Measurements from ENCODE around the gene YWHAH.

The YWHAH gene

GRCh38 chr22:31923136-31923535 is 21.2 kb upstream of the YWHAH start:
- DNase-seq (ENCODE audit: low read depth in 4 of 4, low spot score in 1 of 4), result no peak

DNA sequence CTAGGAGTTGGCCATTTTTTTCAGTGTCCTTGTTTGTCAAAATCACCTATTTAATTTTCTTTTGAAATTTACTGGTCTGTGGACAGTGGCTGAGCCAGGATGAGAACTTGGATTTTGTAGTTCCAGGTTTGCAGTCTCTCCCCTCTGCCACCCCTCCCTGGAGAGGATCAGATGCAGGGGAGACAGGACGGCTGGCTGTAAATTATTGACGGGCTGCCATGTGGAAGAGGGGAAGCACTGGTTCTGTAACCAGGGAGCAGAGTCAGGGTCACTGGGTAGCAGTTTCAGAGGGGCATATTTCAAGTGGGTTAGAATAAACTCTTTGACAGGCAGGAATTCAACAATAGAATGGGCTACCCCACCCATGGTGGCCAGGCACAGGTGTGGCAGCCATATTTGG is 20.6 kb upstream of the YWHAH start:
- DNase-seq (ENCODE audit: low read depth in 4 of 4, low spot score in 1 of 4), result no peak

GRCh38 chr22:31925056-31925455 is 19.3 kb upstream of the YWHAH start:
- no peak for DNase-seq (ENCODE audit: low read depth in 4 of 4, low spot score in 1 of 4)

DNA sequence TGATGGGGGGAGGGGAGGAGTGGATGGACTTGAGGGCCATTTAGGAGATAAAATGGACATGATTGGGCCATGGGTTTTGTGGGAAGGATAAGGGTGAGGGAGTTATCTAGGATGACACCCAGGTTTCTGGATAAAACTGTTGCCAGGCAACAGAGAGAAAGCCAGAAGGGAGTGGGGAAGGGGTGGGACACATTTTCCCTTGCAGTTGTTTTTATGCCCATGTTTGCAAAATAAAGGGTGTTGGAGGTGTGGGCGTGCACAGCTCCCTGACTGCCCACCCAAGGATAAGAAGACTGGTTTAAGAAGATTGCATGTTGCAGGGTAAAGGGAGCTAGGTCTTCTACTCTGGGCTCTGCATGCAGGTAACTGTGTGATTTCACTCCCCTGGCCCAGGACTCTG is 18.3 kb upstream of the YWHAH start:
- DNase-seq (ENCODE audit: low read depth in 4 of 4, low spot score in 1 of 4), result no peak

GRCh38 chr22:31926969-31927368 is 17.4 kb upstream of the YWHAH start:
- no peak for DNase-seq (ENCODE audit: low read depth in 4 of 4, low spot score in 1 of 4)

DNA sequence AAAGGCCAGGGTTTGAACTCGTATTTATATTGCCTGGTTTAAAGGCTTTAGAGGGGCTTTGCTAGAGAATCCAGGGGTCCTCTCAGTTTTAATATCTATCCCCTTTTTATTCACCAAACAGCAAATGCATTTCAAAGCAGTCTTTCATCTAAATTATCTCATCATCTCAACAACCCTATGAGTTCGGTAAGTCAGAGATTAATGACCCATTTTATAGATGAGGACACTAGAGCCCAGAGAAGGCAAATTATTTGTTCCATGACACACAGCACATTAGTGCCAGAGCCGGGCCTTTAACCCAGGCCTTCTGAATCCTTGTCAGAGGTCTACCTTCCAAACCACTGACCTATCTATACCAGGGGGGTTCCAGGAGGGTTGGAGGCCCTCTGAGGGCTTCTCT is 16.8 kb upstream of the YWHAH start:
- no peak for DNase-seq (ENCODE audit: low read depth in 4 of 4, low spot score in 1 of 4)

DNA sequence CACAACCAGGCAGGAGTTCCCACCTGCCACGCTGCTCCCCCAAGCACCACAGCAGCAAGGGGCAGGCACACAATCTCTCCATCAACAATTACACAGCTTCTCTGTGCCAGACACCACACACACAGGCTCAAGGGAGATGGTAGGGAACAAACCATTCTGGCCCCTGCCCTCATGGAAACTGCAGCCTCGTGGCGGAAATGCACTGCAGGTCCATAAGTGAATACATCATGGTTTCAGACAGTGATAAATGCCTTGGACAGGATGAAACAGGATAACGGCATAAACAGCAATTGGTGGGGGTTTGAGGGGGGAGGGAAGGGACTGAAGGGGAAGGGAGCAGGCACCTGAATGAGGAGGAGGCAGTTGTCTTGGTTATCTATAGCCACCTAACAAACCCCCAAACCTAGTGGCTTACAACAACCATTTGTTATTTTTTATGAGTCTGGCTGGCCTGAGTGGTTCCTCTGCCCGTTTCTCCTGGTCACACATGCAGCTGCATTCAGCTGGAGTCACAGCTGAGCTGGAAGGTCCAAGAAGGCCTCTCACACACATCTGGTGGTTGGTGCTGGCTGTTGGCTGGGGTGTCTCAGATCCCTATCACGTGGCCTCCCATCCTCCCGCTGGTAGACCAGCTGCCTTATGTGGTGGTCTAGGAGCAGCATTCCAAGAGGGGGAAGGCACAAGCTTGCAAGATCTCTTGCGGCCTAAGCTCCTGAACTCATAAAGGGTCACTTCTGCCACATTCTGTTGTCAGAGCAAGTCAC is 15.0 kb upstream of the YWHAH start:
- DNase-seq (ENCODE audit: low read depth in 4 of 4, low spot score in 1 of 4), result no peak

- DNase-seq (ENCODE audit: low read depth in 4 of 4, low spot score in 1 of 4), result no peak
These were observed 11.5 kb upstream of the YWHAH start for GRCh38 chr22:31932863-31933262.

- DNase-seq (ENCODE audit: low read depth in 4 of 4, low spot score in 1 of 4), result no peak
These were observed 10.9 kb upstream of the YWHAH start for GRCh38 chr22:31933406-31933805.

- no peak for DNase-seq (ENCODE audit: low read depth in 4 of 4, low spot score in 1 of 4)
These were observed 10.4 kb upstream of the YWHAH start for GRCh38 chr22:31933816-31934482.

GRCh38 chr22:31935961-31936635 is 8.2 kb upstream of the YWHAH start:
- DNase-seq (ENCODE audit: low read depth in 4 of 4, low spot score in 1 of 4), result no peak

GRCh38 chr22:31937341-31937740 is 7.0 kb upstream of the YWHAH start:
- no peak for DNase-seq (ENCODE audit: low read depth in 4 of 4, low spot score in 1 of 4)

DNA sequence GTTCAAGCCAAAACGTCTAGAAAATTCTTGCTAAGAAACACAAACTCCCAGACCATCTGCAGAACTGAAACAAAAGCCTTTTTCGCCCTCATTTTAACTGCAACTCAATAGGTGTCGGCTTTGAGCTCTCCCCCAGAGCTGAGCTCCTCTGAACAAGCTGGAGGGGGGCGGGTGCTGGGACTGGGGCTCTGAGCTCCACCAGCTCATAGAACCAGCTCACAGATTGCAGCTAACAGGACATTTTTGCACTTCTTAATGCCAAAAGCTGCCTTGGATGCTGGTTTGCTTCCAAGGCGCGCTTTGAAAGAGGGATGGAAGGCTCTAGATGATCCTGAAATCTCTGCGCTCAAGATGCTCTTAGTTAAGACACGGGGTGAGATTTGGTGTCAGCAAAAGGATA is 6.0 kb upstream of the YWHAH start:
- no peak for DNase-seq (ENCODE audit: low read depth in 4 of 4, low spot score in 1 of 4)

DNA sequence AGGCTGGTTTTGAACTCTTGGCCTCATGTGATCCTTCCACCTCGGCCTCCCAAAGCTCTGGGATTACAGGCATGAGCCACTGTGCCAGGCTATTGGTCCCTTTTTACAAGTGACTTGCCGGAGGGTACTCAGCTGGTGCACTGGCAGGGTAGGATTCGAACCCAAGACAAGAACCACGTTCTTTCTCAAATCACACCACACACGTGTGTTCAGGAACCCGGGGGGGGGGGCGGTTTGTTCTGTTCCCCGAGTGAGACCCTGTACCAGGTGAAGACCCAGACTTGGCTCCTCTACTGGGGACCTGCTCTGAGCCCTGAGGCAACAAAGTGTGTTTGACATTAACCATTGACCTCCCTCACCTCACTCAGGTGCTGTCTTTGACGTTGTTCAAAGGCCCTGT is 3.8 kb upstream of the YWHAH start:
- no peak for DNase-seq (ENCODE audit: low read depth in 4 of 4, low spot score in 1 of 4)

GRCh38 chr22:31942091-31942490 is 2.2 kb upstream of the YWHAH start:
- no peak for DNase-seq (ENCODE audit: low read depth in 4 of 4, low spot score in 1 of 4)

GRCh38 chr22:31943206-31943977 is 943 bp upstream of the YWHAH start:
- DNase-seq (ENCODE audit: low read depth in 4 of 4, low spot score in 1 of 4), result no peak

DNA sequence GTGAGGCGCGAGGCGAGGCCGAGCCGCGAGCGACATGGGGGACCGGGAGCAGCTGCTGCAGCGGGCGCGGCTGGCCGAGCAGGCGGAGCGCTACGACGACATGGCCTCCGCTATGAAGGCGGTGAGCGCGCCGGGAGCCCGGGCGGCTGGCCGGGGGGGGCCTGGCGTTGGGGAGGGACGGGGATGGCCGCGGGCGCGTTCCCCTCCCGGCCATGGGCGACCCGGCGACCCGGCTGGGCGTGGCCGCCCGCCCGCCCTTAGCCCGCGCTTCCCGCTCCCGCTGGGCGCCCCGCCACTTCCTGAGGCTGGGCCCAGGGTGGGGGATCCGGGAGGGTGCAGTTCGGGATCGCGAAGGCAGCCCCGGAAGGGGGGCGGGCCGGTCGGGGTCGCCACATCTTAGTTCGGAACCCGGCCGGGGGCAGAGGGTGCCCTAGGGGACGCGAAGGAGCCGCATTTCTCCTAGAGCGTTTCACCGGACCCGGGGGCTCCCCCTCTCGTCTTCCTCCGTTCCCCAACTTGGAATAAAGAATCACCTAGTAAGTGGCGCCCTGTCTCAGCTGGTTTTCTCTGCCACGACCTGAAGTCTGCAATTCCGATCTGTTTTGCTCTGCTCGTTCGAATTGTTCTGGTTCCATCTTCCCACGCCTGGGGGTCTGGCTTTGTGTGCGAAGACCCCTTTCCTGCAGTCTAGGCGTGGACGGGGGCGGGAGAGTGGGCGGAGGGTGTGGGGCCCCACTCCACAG is 536 bp downstream of the YWHAH start:
- DNase-seq (ENCODE audit: low read depth in 4 of 4, low spot score in 1 of 4), result peak in 2 of 4 experiments; percentile 22 to 29

DNA sequence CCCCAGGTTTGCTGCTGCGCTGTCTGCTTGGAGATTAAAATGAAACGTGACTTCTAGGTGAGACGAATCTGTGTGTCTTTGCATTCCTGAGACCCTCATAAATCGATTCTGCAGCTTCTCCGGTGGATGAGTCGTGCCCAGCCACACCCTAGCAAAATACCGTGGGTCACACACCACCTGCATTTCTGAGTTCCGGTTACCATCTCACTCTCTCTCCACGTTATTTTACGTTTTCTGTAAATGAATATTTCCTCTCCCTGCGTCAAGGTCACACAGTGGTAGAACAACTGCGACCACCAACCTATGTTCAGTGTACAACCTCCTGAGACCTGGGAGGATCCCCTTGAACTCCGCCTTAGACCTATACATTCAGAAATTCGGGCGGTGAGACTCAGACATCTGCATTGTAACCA is 1.1 kb downstream of the YWHAH start:
- no peak for DNase-seq (ENCODE audit: low read depth in 4 of 4, low spot score in 1 of 4)

GRCh38 chr22:31945971-31946680 is 1.8 kb downstream of the YWHAH start:
- DNase-seq (ENCODE audit: low read depth in 4 of 4, low spot score in 1 of 4), result no peak

- DNase-seq (ENCODE audit: low read depth in 4 of 4, low spot score in 1 of 4), result no peak
These were observed 3.0 kb downstream of the YWHAH start for GRCh38 chr22:31947296-31947695.

Measured in stimulated activated CD4-positive, alpha-beta T cell treated with anti-CD3 and anti-CD28 coated beads, Interleukin-1b, Interleukin-23, amount 100 ng/mL, for 24 hours (primary cell).